Spleen (tissue), 7 donors: ENCODE data around the gene FRYL.

Experiments
- POLR2A ChIP-seq, 3 donors: fragments of 450-650 bp; IDR thresholded peaks; one replicate each; pipeline ENCODE4 v1.5.1; 2017; ENCODE audit warnings: antibody characterized with exemption in 3 of 3, mild to moderate bottlenecking in 1 of 3
- TF ChIP-seq, protein P1 (sequence below), 11 experiments: fragments of 200-600 bp in 7 of 11; fragments of 450-650 bp in 4 of 11; sonication (generic) in 4 of 11; IDR thresholded peaks in 8 of 11; conservative IDR thresholded peaks in 3 of 11; 1 replicate in 7 of 11; 2 replicates in 4 of 11; pipeline versions ENCODE4 v1.4.0 to v1.8.0; 2016 to 2021; ENCODE audit warnings: antibody characterized with exemption in 11 of 11, inconsistent platforms in 4 of 11, mild to moderate bottlenecking in 1 of 11
- donor health status: DM: no; HTN: no; CAD: no; lungs with moderate emphysema.
- donor health status: DM: no; HTN: no; CAD: no.
- donor health status: DM: no; HTN: no; CAD: no.

DNA sequence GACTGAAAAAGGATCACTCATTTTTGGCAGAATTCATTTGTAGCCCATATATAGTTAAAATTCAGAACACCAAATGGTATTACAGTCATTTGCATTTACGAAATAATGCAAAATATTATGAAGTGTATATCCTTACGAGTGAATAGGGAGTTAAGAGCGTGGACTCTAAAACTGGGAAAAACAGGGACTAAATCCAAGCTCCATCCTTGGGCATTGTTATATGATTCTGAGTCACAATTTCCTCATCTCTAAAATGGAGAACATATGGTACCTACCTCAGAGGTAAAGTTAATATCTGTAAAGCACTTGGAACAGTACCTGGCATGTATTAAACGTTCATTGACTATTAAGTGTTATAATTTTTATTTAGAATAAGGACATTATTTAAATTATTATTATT, 183.7 kb downstream of the FRYL start:
- TF ChIP-seq POLR2A (IDR thresholded peaks at IDR 0.05), result no peak
- TF ChIP-seq, protein P1, sequence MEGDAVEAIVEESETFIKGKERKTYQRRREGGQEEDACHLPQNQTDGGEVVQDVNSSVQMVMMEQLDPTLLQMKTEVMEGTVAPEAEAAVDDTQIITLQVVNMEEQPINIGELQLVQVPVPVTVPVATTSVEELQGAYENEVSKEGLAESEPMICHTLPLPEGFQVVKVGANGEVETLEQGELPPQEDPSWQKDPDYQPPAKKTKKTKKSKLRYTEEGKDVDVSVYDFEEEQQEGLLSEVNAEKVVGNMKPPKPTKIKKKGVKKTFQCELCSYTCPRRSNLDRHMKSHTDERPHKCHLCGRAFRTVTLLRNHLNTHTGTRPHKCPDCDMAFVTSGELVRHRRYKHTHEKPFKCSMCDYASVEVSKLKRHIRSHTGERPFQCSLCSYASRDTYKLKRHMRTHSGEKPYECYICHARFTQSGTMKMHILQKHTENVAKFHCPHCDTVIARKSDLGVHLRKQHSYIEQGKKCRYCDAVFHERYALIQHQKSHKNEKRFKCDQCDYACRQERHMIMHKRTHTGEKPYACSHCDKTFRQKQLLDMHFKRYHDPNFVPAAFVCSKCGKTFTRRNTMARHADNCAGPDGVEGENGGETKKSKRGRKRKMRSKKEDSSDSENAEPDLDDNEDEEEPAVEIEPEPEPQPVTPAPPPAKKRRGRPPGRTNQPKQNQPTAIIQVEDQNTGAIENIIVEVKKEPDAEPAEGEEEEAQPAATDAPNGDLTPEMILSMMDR (IDR thresholded peaks at IDR 0.05 in 8 of 11, conservative IDR thresholded peaks at IDR 0.05 in 3 of 11), result no peak
